Activated CD8-positive, alpha-beta T cell treated with anti-CD3 and anti-CD28 coated beads for 36 hours (primary cell): ENCODE measurements around the gene PCNX2. TPM values are rescaled to one million over a fixed set of nuclear protein-coding genes. Genes with fewer than 3 reads are reported as not detected.
"Not testable (repeated sequence)": the region's sequence is repeated elsewhere in the genome, so short reads cannot be mapped to it uniquely, and the experiment has no call there.

Experiments used
- ATAC-seq: fragments of 200-7000 bp; cut with Tn5 transposase; one replicate; pipeline ENCODE4 v1.10.0; 2021; ENCODE audit warnings: mild to moderate bottlenecking, moderate library complexity
- CTCF ChIA-PET: fragments of 350-600 bp; sonication (Branson Sonifier 250); formaldehyde crosslinking; loops from one replicate; lab custom pipeline; 2021; ENCODE audit warnings: antibody characterized with exemption; lab: Charles Lee
- POLR2A ChIA-PET: fragments of 350-600 bp; sonication (Branson Sonifier 250); formaldehyde crosslinking; loops from one replicate; lab custom pipeline; 2021; ENCODE audit warnings: antibody characterized with exemption; lab: Charles Lee
- DNase-seq: peaks from one replicate; pipeline ENCODE4 v3.0.0-alpha.2; 2020
- H3K27ac Mint-ChIP-seq: one replicate; pipeline ENCODE4 v1.8.0; 2021; ENCODE audit warnings: mild to moderate bottlenecking, mixed read lengths
- H3K27me3 Mint-ChIP-seq: one replicate; pipeline ENCODE4 v1.8.0; 2021; ENCODE audit warnings: mixed read lengths
- H3K36me3 Mint-ChIP-seq: one replicate; pipeline ENCODE4 v1.8.0; 2021; ENCODE audit warnings: low read depth, mixed read lengths
- H3K4me1 Mint-ChIP-seq: one replicate; pipeline ENCODE4 v1.8.0; 2021; ENCODE audit warnings: low read depth, mixed read lengths
- H3K4me3 Mint-ChIP-seq: one replicate; pipeline ENCODE4 v1.8.0; 2021; ENCODE audit warnings: mild to moderate bottlenecking, moderate library complexity, mixed read lengths
- H3K9me3 Mint-ChIP-seq: one replicate; pipeline ENCODE4 v1.8.0; 2021; ENCODE audit warnings: mixed read lengths
- intact Hi-C: fragments of 100-400 bp; cut with micrococcal nuclease; formaldehyde crosslinking; loops from one replicate; pipeline ENCODE4 v1.10.0; 2022
- total RNA-seq, 2 experiments: library from RNA; stranded (reverse); gene quantifications; one replicate each; pipeline ENCODE4 v1.2.3, GENCODE V29; 2021
- TF ChIP-seq, protein P1 (sequence below): fragments of 200-600 bp; IDR thresholded peaks from one replicate; pipeline ENCODE4 v1.8.0; 2022; ENCODE audit warnings: antibody characterized with exemption, mild to moderate bottlenecking

Gene PCNX2
- total RNA-seq, 2 experiments from 2014 or later, result 14.4 to 14.9 TPM

DNA sequence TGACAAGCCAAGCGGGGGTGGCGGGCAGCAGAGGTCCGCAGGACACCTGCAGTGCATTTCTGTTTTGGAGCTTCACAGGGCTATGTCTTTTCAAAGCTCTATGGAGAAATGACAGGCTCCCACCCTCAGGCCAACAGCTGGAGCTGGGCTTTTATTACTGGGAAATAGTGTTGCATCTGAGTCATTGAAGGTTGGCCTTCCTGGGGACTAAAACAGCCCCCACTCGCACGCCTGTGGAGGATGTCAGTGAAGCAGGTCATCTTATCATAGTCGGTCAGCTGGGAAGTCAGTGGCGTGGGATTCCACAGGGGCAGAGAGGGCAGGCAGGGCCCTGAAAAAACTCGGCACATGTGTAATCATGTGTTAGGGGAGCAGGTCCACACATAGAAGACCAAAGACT lies 289.8 kb downstream of the PCNX2 start:
- POLR2A ChIA-PET, result no interaction called here
- no peaks in the 10 kb centered on the region for H3K4me1 Mint-ChIP-seq
- ATAC-seq (no peak), DNase-seq (no peak)
- no peaks in the 10 kb centered on the region for H3K27me3 Mint-ChIP-seq
- CTCF ChIA-PET, result interaction anchor here (0.8 kb wide), 1 partner anchor 360 kb away, joined by 3 read pairs; no protein-coding TSS in a partner anchor
- intact Hi-C loops, result no loop called here
- no peak overlapping the region for H3K27ac Mint-ChIP-seq
- peaks cover 17% of the 10 kb centered on the region for H3K36me3 Mint-ChIP-seq
- TF ChIP-seq, protein P1, sequence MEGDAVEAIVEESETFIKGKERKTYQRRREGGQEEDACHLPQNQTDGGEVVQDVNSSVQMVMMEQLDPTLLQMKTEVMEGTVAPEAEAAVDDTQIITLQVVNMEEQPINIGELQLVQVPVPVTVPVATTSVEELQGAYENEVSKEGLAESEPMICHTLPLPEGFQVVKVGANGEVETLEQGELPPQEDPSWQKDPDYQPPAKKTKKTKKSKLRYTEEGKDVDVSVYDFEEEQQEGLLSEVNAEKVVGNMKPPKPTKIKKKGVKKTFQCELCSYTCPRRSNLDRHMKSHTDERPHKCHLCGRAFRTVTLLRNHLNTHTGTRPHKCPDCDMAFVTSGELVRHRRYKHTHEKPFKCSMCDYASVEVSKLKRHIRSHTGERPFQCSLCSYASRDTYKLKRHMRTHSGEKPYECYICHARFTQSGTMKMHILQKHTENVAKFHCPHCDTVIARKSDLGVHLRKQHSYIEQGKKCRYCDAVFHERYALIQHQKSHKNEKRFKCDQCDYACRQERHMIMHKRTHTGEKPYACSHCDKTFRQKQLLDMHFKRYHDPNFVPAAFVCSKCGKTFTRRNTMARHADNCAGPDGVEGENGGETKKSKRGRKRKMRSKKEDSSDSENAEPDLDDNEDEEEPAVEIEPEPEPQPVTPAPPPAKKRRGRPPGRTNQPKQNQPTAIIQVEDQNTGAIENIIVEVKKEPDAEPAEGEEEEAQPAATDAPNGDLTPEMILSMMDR, result no peak
- H3K9me3 Mint-ChIP-seq, result no peaks in the 10 kb centered on the region
- H3K4me3 Mint-ChIP-seq, result no peak overlapping the region

DNA sequence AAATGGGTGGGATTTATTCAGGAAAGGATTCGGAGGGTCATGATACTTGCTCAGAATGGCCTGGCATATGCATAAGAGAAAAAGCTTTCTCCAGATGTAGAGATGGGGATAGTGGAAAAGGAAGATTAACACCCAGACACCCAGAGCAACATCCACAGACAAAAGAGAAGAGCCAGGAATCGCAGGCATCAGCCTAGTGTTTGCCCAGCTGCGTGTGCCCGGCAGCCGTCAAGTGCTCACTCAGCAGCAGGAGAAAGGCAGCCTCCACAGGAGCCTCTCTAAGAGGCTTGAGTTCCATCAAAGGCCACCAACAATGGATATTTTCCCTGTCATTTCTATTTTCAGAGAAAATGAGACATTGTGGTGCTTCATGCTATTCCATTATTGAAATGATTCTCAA lies 290.4 kb downstream of the PCNX2 start:
- H3K4me3 Mint-ChIP-seq, result no peak overlapping the region
- H3K27me3 Mint-ChIP-seq, result no peaks in the 10 kb centered on the region
- intact Hi-C loops, result no loop called here
- H3K27ac Mint-ChIP-seq, result no peak overlapping the region
- ChIA-PET CTCF (interaction anchor here (0.8 kb wide), 1 partner anchor 360 kb away, joined by 3 read pairs; no protein-coding TSS in a partner anchor), POLR2A (no interaction called here)
- TF ChIP-seq, protein P1, result no peak
- H3K36me3 Mint-ChIP-seq, result peaks cover 18% of the 10 kb centered on the region
- DNase-seq, result no peak
- no peaks in the 10 kb centered on the region for H3K9me3 Mint-ChIP-seq
- H3K4me1 Mint-ChIP-seq, result no peaks in the 10 kb centered on the region
- no peak for ATAC-seq

DNA sequence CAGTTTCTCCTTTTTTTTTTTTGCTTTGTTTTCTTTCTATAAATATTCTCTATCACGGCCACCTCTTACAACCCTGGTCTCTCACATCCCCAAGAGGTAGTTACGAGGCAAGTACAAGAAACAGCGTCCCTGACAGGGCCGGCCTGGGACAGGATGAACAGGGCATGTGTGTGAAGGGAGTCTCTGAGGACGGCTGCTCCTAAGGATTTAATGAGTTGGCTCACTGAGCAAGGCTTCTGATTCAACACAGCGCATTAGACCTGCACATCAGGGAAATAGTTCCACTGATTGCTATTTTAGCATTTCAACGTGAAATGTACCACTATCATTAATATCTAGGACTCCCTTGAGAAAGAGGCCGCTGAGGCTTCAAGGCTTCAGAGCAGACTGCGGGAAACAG lies 291.1 kb downstream of the PCNX2 start:
- ChIA-PET POLR2A (no interaction called here), CTCF (no interaction called here)
- TF ChIP-seq, protein P1, result no peak
- DNase-seq (no peak), ATAC-seq (no peak)
- Mint-ChIP-seq H3K9me3 (no peaks in the 10 kb centered on the region), H3K36me3 (peaks cover 24% of the 10 kb centered on the region), H3K4me3 (no peak overlapping the region), H3K27me3 (no peaks in the 10 kb centered on the region), H3K27ac (no peak overlapping the region), H3K4me1 (no peaks in the 10 kb centered on the region)
- intact Hi-C loops, result no loop called here

DNA sequence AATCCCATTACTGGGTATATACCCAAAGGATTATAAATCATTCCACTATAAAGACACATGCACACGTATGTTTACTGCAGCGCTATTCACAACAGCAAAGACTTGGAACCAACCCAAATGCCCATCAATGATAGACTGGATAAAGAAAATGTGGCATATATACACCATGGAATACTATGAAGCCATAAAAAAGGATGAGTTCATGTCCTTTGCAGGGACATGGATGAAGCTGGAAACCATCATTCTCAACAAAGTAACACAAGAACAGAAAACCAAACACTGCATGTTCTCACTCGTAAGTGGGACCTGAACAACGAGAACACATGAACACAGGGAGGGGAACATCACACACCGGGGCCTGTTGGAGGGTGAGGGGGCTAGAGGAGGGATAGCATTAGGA lies 291.9 kb downstream of the PCNX2 start:
- DNase-seq, H3K4me3 Mint-ChIP-seq, POLR2A ChIA-PET, CTCF ChIA-PET, ATAC-seq, H3K27ac Mint-ChIP-seq, H3K27me3 Mint-ChIP-seq, H3K9me3 Mint-ChIP-seq, intact Hi-C loops, H3K4me1 Mint-ChIP-seq: not testable (repeated sequence)
- peaks cover 31% of the 10 kb centered on the region for H3K36me3 Mint-ChIP-seq

DNA sequence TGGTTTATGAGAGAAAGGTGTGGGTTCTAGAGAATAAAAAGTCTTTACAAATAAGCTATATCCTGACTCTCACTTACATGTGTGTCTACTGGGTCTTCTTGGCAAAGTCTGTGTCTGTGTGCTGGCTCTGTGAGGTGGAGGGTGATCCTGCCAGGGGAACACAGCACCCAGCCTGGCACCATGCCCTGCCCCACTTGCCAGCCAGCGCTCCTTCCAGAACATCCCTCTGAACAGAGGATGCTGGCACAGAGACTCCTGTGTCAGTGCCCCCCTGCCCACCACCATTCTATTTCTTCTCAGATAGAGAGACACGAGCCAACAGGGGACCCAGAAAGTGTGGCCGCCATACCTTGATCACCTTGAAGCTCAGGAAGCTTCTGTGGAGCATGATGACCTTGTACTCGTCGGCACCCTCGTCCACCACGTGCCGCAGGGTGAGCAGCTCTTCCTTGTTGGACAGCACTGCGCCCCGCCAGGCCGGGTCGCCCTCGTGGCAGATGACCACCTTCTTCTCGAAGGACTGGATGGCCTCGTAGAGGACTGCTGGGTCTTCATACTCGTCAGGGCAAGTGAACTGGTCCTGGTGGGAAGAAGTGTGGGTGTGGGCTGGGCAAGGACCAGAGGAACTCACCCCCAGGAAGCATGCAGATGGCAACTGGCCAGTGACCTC lies 295.4 kb downstream of the PCNX2 start:
- intact Hi-C loops, result no loop called here
- ChIA-PET POLR2A (interaction anchor here (1.1 to 1.4 kb wide), 3 partner anchors 18 to 150 kb away, joined by 3 to 4 read pairs (median 3); no protein-coding TSS in a partner anchor), CTCF (no interaction called here)
- TF ChIP-seq, protein P1, result no peak
- no peak for DNase-seq
- Mint-ChIP-seq H3K36me3 (peaks cover 57% of the 10 kb centered on the region), H3K27ac (no peak overlapping the region), H3K9me3 (no peaks in the 10 kb centered on the region), H3K27me3 (no peaks in the 10 kb centered on the region), H3K4me1 (no peaks in the 10 kb centered on the region), H3K4me3 (no peak overlapping the region)
- no peak for ATAC-seq
